Astrocyte (in vitro differentiated cells and primary cell): ENCODE measurements around the gene IDI2.

Experiments used
- CTCF ChIP-seq: IDR thresholded peaks from 2 replicates; pipeline ENCODE4 v1.5.1; 2011; ENCODE audit warnings: low read depth, mild to moderate bottlenecking, inconsistent platforms, low read length, moderate library complexity; ENCODE audit not compliant: insufficient read depth
- EZH2 ChIP-seq: IDR thresholded peaks from 2 replicates; pipeline ENCODE4 v1.6.1; 2012; ENCODE audit warnings: mild to moderate bottlenecking, low read length, inconsistent platforms; ENCODE audit not compliant: insufficient read depth

GRCh38 chr10:1007583-1007982 is 18.1 kb downstream of the IDI2 start:
- TF ChIP-seq EZH2 (no peak), CTCF (no peak)
